SJSA1 (cell line): Measurements from ENCODE around the gene GOSR1. TPM values are rescaled to one million over a fixed set of nuclear protein-coding genes. Genes with fewer than 3 reads are reported as not detected.

Experiments
- DNase-seq, 2 experiments: peaks; one replicate each; pipeline ENCODE4 v3.0.0-alpha.2; 2015 to 2020; ENCODE audit warnings: low spot score in 2 of 2, low read depth in 1 of 2
- H3K27ac ChIP-seq: fragments of 250-450 bp; sonication (Bioruptor Pico); 2 replicates; pipeline ENCODE4 v1.5.1; 2020; ENCODE audit warnings: mild to moderate bottlenecking, moderate library complexity
- H3K27me3 ChIP-seq: fragments of 250-450 bp; sonication (Bioruptor Pico); replicated peaks from 2 replicates; pipeline ENCODE4 v1.5.1; 2020; ENCODE audit warnings: mild to moderate bottlenecking, moderate library complexity
- H3K36me3 ChIP-seq: fragments of 250-450 bp; sonication (Bioruptor Pico); 2 replicates; pipeline ENCODE4 v1.5.1; 2020; ENCODE audit warnings: mild to moderate bottlenecking
- H3K4me1 ChIP-seq: fragments of 250-450 bp; sonication (Bioruptor Pico); replicated peaks from 2 replicates; pipeline ENCODE4 v1.6.1; 2021; ENCODE audit warnings: mild to moderate bottlenecking
- H3K4me3 ChIP-seq: fragments of 250-450 bp; sonication (Bioruptor Pico); 2 replicates; pipeline ENCODE4 v1.5.1; 2020; ENCODE audit warnings: mild to moderate bottlenecking
- H3K9me3 ChIP-seq: fragments of 250-450 bp; sonication (Bioruptor Pico); replicated peaks from 2 replicates; pipeline ENCODE4 v1.5.1; 2020; ENCODE audit warnings: mild to moderate bottlenecking
- total RNA-seq: library from RNA; depleted of rRNA; stranded (reverse); fragments of >200 nt; shearing (Covaris generic); gene quantifications from 2 replicates; pipeline ENCODE4 v1.2.3, GENCODE V29; 2014

GOSR1 gene
- total RNA-seq, 1 experiment from 2014 or later: 33.8 TPM

- peaks cover 4% of the 10 kb centered on the region for H3K4me1 ChIP-seq
- no peak overlapping the region for H3K27ac ChIP-seq
- no peak for DNase-seq
- H3K27me3 ChIP-seq: no peaks in the 10 kb centered on the region; the same call in 1 of the 2 replicates
- H3K9me3 ChIP-seq: no peaks in the 10 kb centered on the region
- 0 out of 2 replicates have a peak, but pooled peaks cover under 1% of the 10 kb centered on the region for H3K36me3 ChIP-seq
- H3K4me3 ChIP-seq: no peak overlapping the region
These were observed 4.8 kb upstream of the GOSR1 start for GRCh38 chr17:30472238-30472890.

GRCh38 chr17:30475206-30475605, 2.0 kb upstream of the GOSR1 start:
- H3K27me3 ChIP-seq: no peaks in the 10 kb centered on the region; the same call in 1 of the 2 replicates
- peaks cover 8% of the 10 kb centered on the region for H3K4me1 ChIP-seq
- H3K27ac ChIP-seq: no peak overlapping the region
- no peak overlapping the region for H3K4me3 ChIP-seq
- H3K36me3 ChIP-seq: peaks cover 23% of the 10 kb centered on the region
- no peak for DNase-seq
- no peaks in the 10 kb centered on the region for H3K9me3 ChIP-seq

GRCh38 chr17:30476726-30477082, 504 bp upstream of the GOSR1 start:
- Histone ChIP-seq H3K4me1 (peaks cover 8% of the 10 kb centered on the region), H3K27ac (no peak overlapping the region), H3K4me3 (peak overlapping the region; percentile 67), H3K27me3 (no peaks in the 10 kb centered on the region; the same call in 1 of the 2 replicates), H3K36me3 (peaks cover 33% of the 10 kb centered on the region), H3K9me3 (no peaks in the 10 kb centered on the region)
- DNase-seq: no peak

GRCh38 chr17:30477774-30478115, 537 bp downstream of the GOSR1 start:
- Histone ChIP-seq H3K9me3 (no peaks in the 10 kb centered on the region), H3K4me3 (peak overlapping the region; percentile 67), H3K4me1 (peaks cover 8% of the 10 kb centered on the region), H3K36me3 (peaks cover 41% of the 10 kb centered on the region), H3K27ac (peak overlapping the region; percentile 88), H3K27me3 (no peaks in the 10 kb centered on the region; the same call in 1 of the 2 replicates)
- DNase-seq: no peak

GRCh38 chr17:30482555-30482954, 5.3 kb downstream of the GOSR1 start:
- no peak for DNase-seq
- Histone ChIP-seq H3K36me3 (peaks cover 81% of the 10 kb centered on the region), H3K4me3 (no peak overlapping the region), H3K4me1 (0 out of 2 replicates have a peak, but pooled peaks cover 4% of the 10 kb centered on the region), H3K27ac (no peak overlapping the region), H3K27me3 (no peaks in the 10 kb centered on the region), H3K9me3 (no peaks in the 10 kb centered on the region)

- H3K27me3 ChIP-seq: no peaks in the 10 kb centered on the region
- no peaks in the 10 kb centered on the region for H3K9me3 ChIP-seq
- DNase-seq: no peak
- H3K4me1 ChIP-seq: 0 out of 2 replicates have a peak, but pooled peaks cover 2% of the 10 kb centered on the region
- H3K4me3 ChIP-seq: no peak overlapping the region
- peaks cover 80% of the 10 kb centered on the region for H3K36me3 ChIP-seq
- H3K27ac ChIP-seq: no peak overlapping the region
These were observed 6.0 kb downstream of the GOSR1 start for GRCh38 chr17:30483159-30483558.

GRCh38 chr17:30493780-30494179, 16.6 kb downstream of the GOSR1 start:
- Histone ChIP-seq H3K9me3 (no peaks in the 10 kb centered on the region), H3K4me3 (no peak overlapping the region), H3K27ac (no peak overlapping the region), H3K36me3 (peaks cover 95% of the 10 kb centered on the region), H3K27me3 (no peaks in the 10 kb centered on the region), H3K4me1 (no peaks in the 10 kb centered on the region)
- DNase-seq: no peak

GRCh38 chr17:30495586-30495985, 18.4 kb downstream of the GOSR1 start:
- no peaks in the 10 kb centered on the region for H3K4me1 ChIP-seq
- H3K4me3 ChIP-seq: no peak overlapping the region
- no peaks in the 10 kb centered on the region for H3K9me3 ChIP-seq
- DNase-seq: no peak
- no peak overlapping the region for H3K27ac ChIP-seq
- H3K36me3 ChIP-seq: peaks cover 82% of the 10 kb centered on the region
- H3K27me3 ChIP-seq: no peaks in the 10 kb centered on the region

- Histone ChIP-seq H3K27ac (peak overlapping the region; percentile 8; the same call in 1 of the 2 replicates), H3K27me3 (no peaks in the 10 kb centered on the region), H3K4me1 (peaks cover 6% of the 10 kb centered on the region), H3K9me3 (no peaks in the 10 kb centered on the region), H3K4me3 (no peak overlapping the region), H3K36me3 (peaks cover 64% of the 10 kb centered on the region)
- peak in 1 of 2 experiments; percentile 19 for DNase-seq
These were observed 26.4 kb downstream of the GOSR1 start for GRCh38 chr17:30503558-30503957.

GRCh38 chr17:30505868-30506417, 28.7 kb downstream of the GOSR1 start:
- peaks cover 70% of the 10 kb centered on the region for H3K36me3 ChIP-seq
- DNase-seq: no peak
- H3K27ac ChIP-seq: no peak overlapping the region
- H3K4me3 ChIP-seq: no peak overlapping the region
- H3K9me3 ChIP-seq: no peaks in the 10 kb centered on the region
- peaks cover 6% of the 10 kb centered on the region for H3K4me1 ChIP-seq
- H3K27me3 ChIP-seq: no peaks in the 10 kb centered on the region

GRCh38 chr17:30506481-30506880, 29.3 kb downstream of the GOSR1 start:
- H3K27ac ChIP-seq: no peak overlapping the region
- peaks cover 6% of the 10 kb centered on the region for H3K4me1 ChIP-seq
- peaks cover 66% of the 10 kb centered on the region for H3K36me3 ChIP-seq
- no peaks in the 10 kb centered on the region for H3K27me3 ChIP-seq
- H3K9me3 ChIP-seq: no peaks in the 10 kb centered on the region
- no peak overlapping the region for H3K4me3 ChIP-seq
- no peak for DNase-seq

- Histone ChIP-seq H3K4me3 (no peak overlapping the region), H3K27me3 (no peaks in the 10 kb centered on the region), H3K9me3 (no peaks in the 10 kb centered on the region), H3K4me1 (no peaks in the 10 kb centered on the region), H3K36me3 (peaks cover 59% of the 10 kb centered on the region), H3K27ac (no peak overlapping the region)
- no peak for DNase-seq
These were observed 36.1 kb downstream of the GOSR1 start for GRCh38 chr17:30513346-30513745.

- Histone ChIP-seq H3K4me3 (no peak overlapping the region), H3K27me3 (no peaks in the 10 kb centered on the region), H3K9me3 (no peaks in the 10 kb centered on the region), H3K27ac (no peak overlapping the region), H3K4me1 (peaks cover 11% of the 10 kb centered on the region), H3K36me3 (peaks cover 56% of the 10 kb centered on the region)
- no peak for DNase-seq
These were observed 37.8 kb downstream of the GOSR1 start for GRCh38 chr17:30514895-30515596.

GRCh38 chr17:30517786-30518185, 40.6 kb downstream of the GOSR1 start:
- no peak for DNase-seq
- no peaks in the 10 kb centered on the region for H3K9me3 ChIP-seq
- no peak overlapping the region for H3K4me3 ChIP-seq
- no peaks in the 10 kb centered on the region for H3K27me3 ChIP-seq
- H3K27ac ChIP-seq: no peak overlapping the region
- H3K4me1 ChIP-seq: peaks cover 20% of the 10 kb centered on the region
- H3K36me3 ChIP-seq: peaks cover 65% of the 10 kb centered on the region
